Astrocyte (in vitro differentiated cells and primary cell): ENCODE data around the gene TMEM178B.

Experiments used
- CTCF ChIP-seq: IDR thresholded peaks from 2 replicates; pipeline ENCODE4 v1.5.1; 2011; ENCODE audit warnings: low read depth, mild to moderate bottlenecking, inconsistent platforms, low read length, moderate library complexity; ENCODE audit not compliant: insufficient read depth
- EZH2 ChIP-seq: IDR thresholded peaks from 2 replicates; pipeline ENCODE4 v1.6.1; 2012; ENCODE audit warnings: mild to moderate bottlenecking, low read length, inconsistent platforms; ENCODE audit not compliant: insufficient read depth

DNA sequence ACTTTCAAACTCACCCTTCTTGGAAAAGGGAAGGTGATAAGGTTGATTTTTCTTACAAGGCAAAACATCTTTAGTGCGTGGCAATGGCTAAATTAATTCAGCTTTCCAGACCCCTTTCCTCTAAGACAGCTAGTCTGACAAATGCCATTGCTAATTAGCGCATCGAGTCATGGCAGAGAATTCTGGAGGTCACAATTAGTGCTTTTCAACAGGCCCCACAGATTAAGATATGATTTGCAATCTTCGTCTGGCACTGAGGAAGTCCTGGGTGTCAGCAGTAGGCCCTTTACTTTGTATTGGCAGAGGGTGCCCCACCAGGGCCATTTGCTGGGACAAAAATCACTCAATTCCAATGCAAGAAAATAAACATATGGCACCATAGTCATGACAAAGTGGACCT is 288.1 kb downstream of the TMEM178B start:
- TF ChIP-seq CTCF (no peak), EZH2 (no peak)
